Fibroblast of skin of abdomen (primary cell): ENCODE data around the gene RHO. TPM values are rescaled to one million over a fixed set of nuclear protein-coding genes. Genes with fewer than 3 reads are reported as not detected.
A peak's percentile ranks its signal among the peaks of the same experiment; 100 is the strongest.
"Not testable (repeated sequence)": the region's sequence is repeated elsewhere in the genome, so short reads cannot be mapped to it uniquely, and the experiment has no call there.

Experiments
- DNase-seq: peaks from one replicate; pipeline ENCODE4 v3.0.0-alpha.2; 2013
- polyA plus RNA-seq, 2 experiments: library from polyadenylated mRNA; unstranded; fragments of 120-200 nt; gene quantifications; one replicate each; pipeline ENCODE4 v1.2.1, GENCODE V29; 2013; ENCODE audit not compliant: insufficient read length in 2 of 2

RHO gene
- polyA plus RNA-seq (2013, experiment 1 of 2; ENCODE audit: insufficient read length), result not detected
- not detected for polyA plus RNA-seq (2013, experiment 2 of 2; ENCODE audit: insufficient read length)

GRCh38 chr3:129528589-129529100 is at the start of gene RHO:
Gene RHO, plus strand, starts transcription at chr3:129528639. Its CDS starts 95 bp downstream, at chr3:129528734.
- DNase-seq, result no peak

- not testable (repeated sequence) for DNase-seq
These were observed 47.1 kb upstream of the RHO start for GRCh38 chr3:129481225-129481765.

GRCh38 chr3:129481766-129482332 is 46.6 kb upstream of the RHO start:
- DNase-seq, result no peak

GRCh38 chr3:129482721-129483120 is 45.7 kb upstream of the RHO start:
- no peak for DNase-seq

DNA sequence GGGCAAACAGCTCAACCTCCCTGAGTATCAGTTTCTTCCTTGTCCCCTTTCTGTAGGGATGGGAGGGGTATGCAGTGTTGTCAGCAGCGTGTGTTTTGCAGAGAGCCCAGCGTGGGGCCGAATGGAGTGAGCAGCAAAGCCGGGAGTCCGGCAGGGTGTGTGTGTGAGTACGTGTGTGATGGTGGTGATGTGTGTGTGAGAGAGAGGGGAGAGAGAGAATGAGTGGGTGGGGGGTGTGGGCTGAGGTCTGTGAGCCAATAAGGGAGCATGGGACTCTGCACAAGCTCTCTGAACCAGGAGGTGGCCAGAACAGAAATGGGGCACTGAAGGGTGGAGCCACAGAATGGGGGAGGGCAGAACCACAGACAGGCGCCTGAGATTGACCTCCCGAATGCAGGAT is 44.6 kb upstream of the RHO start:
- DNase-seq, result no peak

DNA sequence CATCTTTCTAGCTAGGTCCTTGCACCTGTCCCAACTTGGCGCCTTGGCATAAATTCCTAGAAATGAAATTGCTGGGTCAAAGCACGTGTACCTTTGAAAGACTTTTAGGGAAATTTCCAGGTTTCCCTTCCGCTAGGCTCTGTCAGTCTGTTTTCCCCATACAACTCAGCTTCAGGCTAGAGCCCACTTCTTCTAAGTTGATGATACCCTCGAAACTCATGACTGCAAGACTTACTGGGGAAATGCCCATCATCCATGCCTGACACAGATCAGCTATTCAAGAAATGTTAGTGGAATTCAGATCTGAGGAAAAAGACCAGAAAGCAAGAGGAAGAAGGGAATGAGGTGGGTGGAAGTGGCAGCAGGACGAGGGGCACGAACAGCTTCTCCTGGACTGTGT is 43.3 kb upstream of the RHO start:
- DNase-seq, result not testable (repeated sequence)

DNA sequence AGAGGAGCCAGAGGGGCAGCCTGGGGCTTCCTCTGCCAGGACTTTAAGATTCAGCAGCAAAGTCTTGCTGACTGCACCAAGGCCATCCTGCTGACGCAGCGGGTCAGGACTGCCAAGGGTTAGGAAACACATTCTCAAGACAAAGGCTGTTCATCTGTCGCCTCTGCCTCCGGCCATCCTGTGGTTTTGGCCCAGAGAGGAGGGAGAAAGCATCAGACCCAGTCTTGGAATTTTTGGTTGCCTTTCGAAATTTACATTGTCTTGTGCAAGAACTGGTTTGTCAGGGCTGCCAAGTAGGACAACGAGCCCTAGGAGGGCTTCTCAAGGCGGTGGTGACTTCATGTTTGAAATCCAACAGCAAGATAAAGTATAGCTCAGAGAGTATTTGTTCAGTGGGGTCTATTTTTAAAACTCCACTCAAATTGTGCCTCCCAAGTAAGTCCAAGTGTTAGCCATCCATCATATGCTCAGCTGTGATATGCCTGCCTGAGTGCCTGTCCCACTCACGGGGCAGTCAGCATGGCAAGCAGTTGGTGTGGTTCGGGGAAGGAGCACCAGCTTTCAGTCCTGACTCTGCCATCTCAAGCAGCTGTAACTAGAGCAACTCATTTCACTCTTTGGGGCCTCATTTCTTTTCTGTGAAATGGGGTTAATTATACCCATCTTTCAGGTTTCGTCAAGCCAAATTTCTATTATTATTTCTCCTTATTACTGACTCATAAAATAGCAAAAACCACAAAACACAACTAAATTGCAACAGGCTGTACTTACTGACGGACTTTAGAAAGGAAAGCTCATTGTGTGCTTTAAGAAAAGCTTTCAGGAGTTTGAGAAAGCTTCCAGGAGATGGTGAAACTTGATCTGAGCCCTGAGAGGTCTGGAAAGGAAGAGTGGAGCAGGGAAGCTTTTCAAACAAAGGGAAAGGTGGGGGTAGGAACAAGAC is 42.4 kb upstream of the RHO start:
- peak; percentile 85 for DNase-seq

DNA sequence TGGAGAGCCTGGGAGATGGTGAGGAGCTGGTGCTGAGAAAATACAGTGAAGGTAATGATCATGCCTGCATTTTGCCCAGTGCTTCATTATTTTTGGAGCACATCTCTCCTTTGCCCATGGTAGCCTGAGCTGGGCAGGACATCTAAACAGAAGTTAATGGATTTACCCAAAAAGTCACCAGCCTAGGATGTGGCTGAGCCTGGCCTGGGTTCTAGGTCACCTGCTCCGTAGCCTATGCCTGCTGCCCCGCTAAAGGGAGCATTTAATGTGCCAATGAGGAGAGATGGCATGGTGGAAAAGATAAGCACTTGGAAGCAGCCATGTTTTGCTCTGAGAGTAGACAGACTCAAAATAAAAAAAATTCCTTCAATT is 41.8 kb upstream of the RHO start:
- no peak for DNase-seq

DNA sequence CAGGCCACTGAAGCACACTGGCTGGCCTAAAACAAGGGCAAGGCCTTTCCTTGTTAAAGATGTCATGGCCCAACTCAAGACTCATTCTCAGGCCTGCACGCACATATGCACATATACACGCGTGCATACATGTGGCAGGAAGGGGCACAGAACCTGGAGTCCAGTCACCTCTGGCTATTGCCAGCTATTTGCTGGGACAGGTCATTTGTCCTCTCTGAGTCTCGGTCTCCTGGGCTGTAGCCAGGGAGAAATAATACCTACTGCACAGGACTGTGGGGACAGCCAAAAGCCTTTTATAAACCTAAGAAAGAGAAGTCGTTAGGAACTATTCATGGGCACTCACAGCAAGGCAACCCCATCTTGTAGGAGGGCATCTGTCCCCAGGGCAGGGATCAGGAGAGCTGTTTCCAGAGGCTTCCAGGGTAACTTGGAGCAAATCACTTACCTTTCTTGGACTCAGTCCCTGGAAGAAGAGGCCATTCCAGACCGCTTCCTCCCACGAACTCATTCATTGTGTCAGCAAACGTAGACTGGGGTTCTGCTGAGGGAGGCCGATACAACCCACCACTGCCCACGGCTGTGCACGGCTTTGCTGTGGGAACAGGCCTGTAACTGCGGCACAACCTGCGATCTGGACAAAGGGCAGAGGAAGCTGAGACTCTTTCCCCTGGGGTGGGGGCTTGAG is 41.1 kb upstream of the RHO start:
- no peak for DNase-seq

- DNase-seq, result not testable (repeated sequence)
These were observed 40.5 kb upstream of the RHO start for GRCh38 chr3:129487868-129488335.

GRCh38 chr3:129489258-129489657 is 39.2 kb upstream of the RHO start:
- not testable (repeated sequence) for DNase-seq

GRCh38 chr3:129490273-129490675 is 38.2 kb upstream of the RHO start:
- peak; percentile 84 for DNase-seq

GRCh38 chr3:129491077-129491476 is 37.4 kb upstream of the RHO start:
- DNase-seq, result not testable (repeated sequence)

DNA sequence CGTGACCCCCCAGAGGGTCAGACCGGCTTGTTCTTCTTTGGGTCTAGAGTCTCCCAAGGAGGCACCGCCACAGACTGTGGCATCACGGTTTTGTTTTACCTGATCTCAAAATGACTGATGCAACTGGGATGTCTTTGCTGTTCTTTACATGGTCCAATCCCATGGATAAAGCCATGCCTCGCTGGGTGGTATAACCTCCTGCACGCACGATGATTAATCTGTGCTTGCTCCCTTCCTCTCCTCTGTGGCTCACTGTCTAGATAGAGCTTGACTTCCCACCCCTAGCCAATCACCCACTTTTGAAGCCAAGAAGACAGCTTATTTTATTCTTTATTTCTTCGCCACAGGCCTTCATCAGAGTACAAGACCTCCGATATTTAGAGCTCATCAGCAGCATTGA is 36.6 kb upstream of the RHO start:
- no peak for DNase-seq

DNA sequence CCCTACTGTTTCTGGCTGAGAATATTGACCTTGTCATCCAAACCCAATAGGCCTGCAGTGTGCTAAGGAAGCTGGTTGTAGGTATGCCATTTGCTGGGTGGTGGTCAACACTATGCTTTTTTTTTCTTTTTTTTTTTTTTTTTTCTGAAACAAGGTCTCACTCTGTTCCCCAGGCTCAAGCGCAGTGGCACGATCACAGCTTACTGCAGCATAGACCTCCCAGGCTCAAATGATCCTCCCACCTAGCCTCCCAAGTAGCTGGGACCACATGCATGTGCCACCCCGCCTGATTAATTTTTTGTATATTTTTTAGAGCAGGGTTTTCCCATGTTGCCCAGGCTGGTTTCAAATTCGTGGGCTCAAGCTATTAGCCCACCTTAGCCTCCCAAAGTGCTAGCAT is 35.7 kb upstream of the RHO start:
- no peak for DNase-seq

DNA sequence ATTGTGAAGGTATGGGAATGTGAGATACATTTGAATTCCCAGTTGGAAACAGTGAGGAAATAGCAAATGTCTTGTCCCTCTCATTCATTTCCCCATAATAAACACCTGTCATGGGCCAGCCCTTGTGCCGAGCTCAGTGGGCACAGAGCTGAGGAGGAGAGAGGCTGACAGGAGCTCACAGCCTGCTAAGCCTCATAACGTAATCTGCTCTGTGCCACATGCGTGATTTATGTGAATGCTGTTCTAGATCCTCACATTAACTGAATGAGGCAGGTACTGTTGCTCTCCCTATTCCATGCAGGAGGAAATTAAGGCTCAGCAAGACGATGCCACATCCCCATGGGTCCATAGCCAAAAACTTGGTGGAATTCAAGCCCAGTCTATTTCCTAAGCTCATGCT is 35.2 kb upstream of the RHO start:
- DNase-seq, result no peak

- not testable (repeated sequence) for DNase-seq
These were observed 33.9 kb upstream of the RHO start for GRCh38 chr3:129494499-129494898.

DNA sequence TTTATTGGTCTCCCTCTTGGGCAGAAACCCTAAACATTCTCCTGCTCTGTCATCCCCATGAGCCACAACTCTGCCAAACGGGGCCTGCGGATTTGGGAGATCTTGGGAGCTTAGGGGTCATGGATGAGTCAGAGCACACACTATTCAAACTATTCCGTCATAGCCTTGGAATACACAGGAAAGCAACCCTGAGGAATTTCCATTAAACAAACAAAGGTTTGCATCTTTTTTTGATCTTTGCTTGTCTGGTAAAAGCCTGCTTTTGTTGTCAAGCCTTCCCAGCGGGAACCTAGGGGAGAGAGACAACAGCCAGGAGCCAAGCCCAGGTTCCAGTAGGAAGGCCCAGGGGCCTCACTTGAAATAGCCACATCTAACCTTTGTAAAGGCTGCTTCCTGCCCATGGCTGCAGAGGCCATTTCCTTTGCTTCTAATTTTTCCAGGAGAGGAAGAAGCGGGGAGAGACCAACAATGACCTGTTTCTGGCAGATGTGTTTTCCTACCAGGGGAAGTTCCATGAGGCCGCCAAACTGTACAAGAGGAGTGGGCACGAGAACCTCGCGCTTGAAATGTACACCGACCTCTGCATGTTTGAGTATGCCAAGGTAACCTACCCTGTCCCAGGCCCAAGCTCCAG is 33.3 kb upstream of the RHO start:
- DNase-seq, result peak; percentile 71

- DNase-seq, result not testable (repeated sequence)
These were observed 30.6 kb upstream of the RHO start for GRCh38 chr3:129497876-129498275.

DNA sequence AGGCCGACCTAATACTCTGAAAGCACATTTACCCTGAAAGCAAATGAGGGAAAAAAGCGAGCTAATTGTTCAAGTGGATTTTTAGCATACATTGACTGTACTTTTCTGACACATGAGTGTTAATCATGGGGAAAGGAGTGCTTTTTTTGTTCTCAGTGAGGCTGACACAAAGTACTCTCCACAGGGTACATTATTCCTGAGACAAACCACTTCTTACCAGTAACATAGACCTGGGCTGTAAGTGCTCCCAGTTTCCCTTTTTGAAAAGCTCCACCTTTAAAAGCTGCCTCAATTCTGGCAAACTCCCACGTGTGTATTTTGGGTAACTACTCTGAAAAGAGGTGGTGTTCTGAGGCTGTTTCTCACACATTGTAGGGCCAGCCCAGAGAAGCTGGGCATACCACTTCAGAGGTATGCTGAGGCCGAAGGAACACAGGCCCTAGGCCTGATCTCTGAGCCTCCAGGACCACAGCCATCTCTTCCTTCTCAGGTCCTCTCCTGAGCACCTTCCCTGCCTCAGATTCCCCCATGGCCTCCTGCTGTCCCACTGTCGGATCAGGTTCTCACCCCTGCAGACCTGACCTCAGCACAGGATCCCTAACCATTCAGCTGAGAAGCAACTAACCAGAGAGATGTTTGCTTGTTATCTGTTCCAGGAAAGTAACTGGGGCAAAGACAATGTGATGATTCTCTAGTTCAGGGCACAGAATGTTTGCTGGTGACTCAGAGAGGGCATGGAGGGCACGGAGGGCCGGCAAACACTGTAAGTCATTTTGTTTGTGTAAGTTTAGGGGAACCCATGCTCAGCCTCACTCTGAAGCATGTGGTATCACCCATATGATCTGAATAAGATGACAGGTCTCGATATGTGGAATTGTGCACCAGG is 29.6 kb upstream of the RHO start:
- DNase-seq, result not testable (repeated sequence)
